ENCODE results near the gene USP22. TPM values are rescaled to one million over a fixed set of nuclear protein-coding genes. Genes with fewer than 3 reads are reported as not detected.

The USP22 gene
- total RNA-seq, 1 donor from 2014 or later, result 279 TPM

GRCh38 chr17:21075739-21076085, 32.9 kb upstream of the USP22 start:
- Mint-ChIP-seq H3K9me3 (no peaks in the 10 kb centered on the region), H3K36me3 (no peaks in the 10 kb centered on the region), H3K4me1 (ENCODE audit: unreplicated experiment) (peaks cover 5% of the 10 kb centered on the region), H3K4me3 (no peak overlapping the region), H3K27ac (peak overlapping the region; percentile 44), H3K27me3 (peaks cover 22% of the 10 kb centered on the region)
- no peak for TF ChIP-seq CTCF (conservative IDR thresholded peaks at IDR 0.05)
- DNase-seq (ENCODE audit: extremely low spot score, unreplicated experiment), result no peak

DNA sequence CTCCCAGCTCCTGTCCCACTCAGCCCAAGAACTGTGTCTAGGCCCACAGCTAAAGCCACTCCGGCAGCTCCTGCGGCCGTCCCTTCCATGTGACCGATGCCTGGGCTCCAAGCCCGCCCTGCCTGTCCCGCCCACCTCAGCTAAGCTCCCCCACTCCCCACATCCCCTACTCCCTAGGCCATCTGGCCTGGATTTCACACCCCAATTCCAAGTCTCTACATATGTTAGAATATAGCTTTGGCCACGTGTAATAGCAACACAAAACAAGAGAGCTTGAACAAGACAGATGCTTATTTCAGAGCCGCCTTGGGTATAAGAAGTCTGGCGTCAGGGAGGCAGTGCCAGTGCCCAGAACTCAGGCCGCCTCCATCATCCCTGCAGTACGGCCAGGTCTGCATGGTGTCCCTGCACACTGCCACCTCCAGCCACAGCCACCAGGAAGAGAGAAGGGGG, 30.0 kb upstream of the USP22 start:
- H3K27ac Mint-ChIP-seq, result no peak overlapping the region
- H3K27me3 Mint-ChIP-seq, result peaks cover 8% of the 10 kb centered on the region
- TF ChIP-seq CTCF (conservative IDR thresholded peaks at IDR 0.05), result no peak
- H3K36me3 Mint-ChIP-seq, result no peaks in the 10 kb centered on the region
- H3K4me1 Mint-ChIP-seq (ENCODE audit: unreplicated experiment), result peaks cover 5% of the 10 kb centered on the region
- DNase-seq (ENCODE audit: extremely low spot score, unreplicated experiment), result no peak
- no peaks in the 10 kb centered on the region for H3K9me3 Mint-ChIP-seq
- no peak overlapping the region for H3K4me3 Mint-ChIP-seq

GRCh38 chr17:21066394-21066793, 23.6 kb upstream of the USP22 start:
- H3K9me3 Mint-ChIP-seq, result no peaks in the 10 kb centered on the region
- H3K27me3 Mint-ChIP-seq, result no peaks in the 10 kb centered on the region
- no peaks in the 10 kb centered on the region for H3K36me3 Mint-ChIP-seq
- TF ChIP-seq CTCF (conservative IDR thresholded peaks at IDR 0.05), result no peak
- H3K27ac Mint-ChIP-seq, result no peak overlapping the region
- H3K4me3 Mint-ChIP-seq, result no peak overlapping the region
- no peaks in the 10 kb centered on the region for H3K4me1 Mint-ChIP-seq (ENCODE audit: unreplicated experiment)
- DNase-seq (ENCODE audit: extremely low spot score, unreplicated experiment), result no peak

DNA sequence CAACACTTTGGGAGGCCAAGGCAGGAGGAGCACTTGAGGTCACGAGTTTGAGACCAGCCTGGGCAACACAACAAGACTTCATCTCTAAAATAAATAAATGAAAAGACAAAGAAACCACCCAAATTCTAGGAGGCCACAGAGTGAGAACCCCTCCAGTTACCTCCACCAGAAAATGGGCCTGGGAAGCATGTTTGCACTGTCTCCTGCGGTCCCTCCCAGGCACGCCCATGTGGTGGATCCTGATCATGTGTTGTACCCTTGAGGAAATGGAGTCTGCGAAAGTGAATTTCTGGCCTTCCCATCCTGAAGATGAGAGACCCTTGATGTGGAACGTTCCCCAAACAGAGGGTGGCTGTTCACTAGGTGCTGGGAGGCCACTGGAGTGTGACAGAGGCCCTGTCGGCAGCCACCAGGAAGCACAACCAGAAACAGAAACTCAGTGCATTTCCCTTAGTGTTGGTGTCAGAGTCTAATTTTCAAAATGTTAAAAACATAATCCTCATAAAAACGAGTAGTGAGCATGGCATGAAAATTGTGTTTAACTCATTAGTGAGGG, 19.2 kb upstream of the USP22 start:
- no peak overlapping the region for H3K27ac Mint-ChIP-seq
- H3K27me3 Mint-ChIP-seq, result no peaks in the 10 kb centered on the region
- H3K4me1 Mint-ChIP-seq (ENCODE audit: unreplicated experiment), result no peaks in the 10 kb centered on the region
- TF ChIP-seq CTCF (conservative IDR thresholded peaks at IDR 0.05), result no peak
- H3K9me3 Mint-ChIP-seq, result no peaks in the 10 kb centered on the region
- H3K4me3 Mint-ChIP-seq, result no peak overlapping the region
- H3K36me3 Mint-ChIP-seq, result no peaks in the 10 kb centered on the region
- DNase-seq (ENCODE audit: extremely low spot score, unreplicated experiment), result no peak

GRCh38 chr17:21061158-21061835, 18.5 kb upstream of the USP22 start:
- no peak overlapping the region for H3K27ac Mint-ChIP-seq
- DNase-seq (ENCODE audit: extremely low spot score, unreplicated experiment), result no peak
- H3K36me3 Mint-ChIP-seq, result no peaks in the 10 kb centered on the region
- H3K9me3 Mint-ChIP-seq, result no peaks in the 10 kb centered on the region
- no peak for TF ChIP-seq CTCF (conservative IDR thresholded peaks at IDR 0.05)
- no peak overlapping the region for H3K4me3 Mint-ChIP-seq
- no peaks in the 10 kb centered on the region for H3K4me1 Mint-ChIP-seq (ENCODE audit: unreplicated experiment)
- H3K27me3 Mint-ChIP-seq, result no peaks in the 10 kb centered on the region

All from type B pancreatic cell (in vitro differentiated cells).